WTC11 (cell line): ENCODE measurements around the gene MRPL9. TPM values are rescaled to one million over a fixed set of nuclear protein-coding genes. Genes with fewer than 3 reads are reported as not detected.

Experiments used
- ATAC-seq: fragments of 200-7000 bp; cut with Tn5 transposase; 2 replicates; pipeline ENCODE4 v1.10.0; 2021; ENCODE audit warnings: mild to moderate bottlenecking, moderate library complexity
- CTCF ChIA-PET: fragments of 300-600 bp; sonication (Branson Sonifier 250); formaldehyde crosslinking; loops from one replicate; lab custom pipeline; 2021; ENCODE audit warnings: antibody characterized with exemption; lab: Charles Lee
- POLR2A ChIA-PET: fragments of 350-600 bp; sonication (Branson Sonifier 250); formaldehyde crosslinking; loops from one replicate; lab custom pipeline; 2021; ENCODE audit warnings: antibody characterized with exemption; lab: Charles Lee
- DNase-seq: peaks from one replicate; pipeline ENCODE4 v3.0.0; 2021; ENCODE audit warnings: low spot score
- H3K27ac Mint-ChIP-seq: 2 replicates; pipeline ENCODE4 v1.8.0; 2021; ENCODE audit warnings: mixed read lengths
- H3K27me3 Mint-ChIP-seq: 2 replicates; pipeline ENCODE4 v1.8.0; 2021; ENCODE audit warnings: low read depth, mild to moderate bottlenecking, moderate library complexity, mixed read lengths
- H3K36me3 Mint-ChIP-seq: 2 replicates; pipeline ENCODE4 v1.8.0; 2021; ENCODE audit warnings: mixed read lengths
- H3K4me1 Mint-ChIP-seq: 2 replicates; pipeline ENCODE4 v1.8.0; 2022; ENCODE audit warnings: mixed read lengths
- H3K4me3 Mint-ChIP-seq: 2 replicates; pipeline ENCODE4 v1.8.0; 2021; ENCODE audit warnings: mild to moderate bottlenecking, moderate library complexity, mixed read lengths
- H3K9me3 Mint-ChIP-seq: 2 replicates; pipeline ENCODE4 v1.8.0; 2021; ENCODE audit warnings: mixed read lengths
- AFF4 ChIP-seq: sonication (generic); formaldehyde crosslinking; IDR thresholded peaks from 2 replicates; pipeline ENCODE4 v1.8.1; 2023; ENCODE audit warnings: mild to moderate bottlenecking, missing genetic modification reagents, borderline replicate concordance
- AR ChIP-seq: fragments of 250-450 bp; sonication (Bioruptor Pico); IDR thresholded peaks from 2 replicates; pipeline ENCODE4 v1.9.0; 2021; ENCODE audit warnings: mild to moderate bottlenecking
- ATF3 ChIP-seq: sonication (generic); formaldehyde crosslinking; conservative IDR thresholded peaks from 2 replicates; pipeline ENCODE4 v1.8.1; 2022; ENCODE audit warnings: mild to moderate bottlenecking, missing genetic modification reagents
- E2F5 ChIP-seq: sonication (generic); formaldehyde crosslinking; IDR thresholded peaks from 2 replicates; pipeline ENCODE4 v1.8.1; 2022; ENCODE audit warnings: mild to moderate bottlenecking, moderate library complexity, missing genetic modification reagents
- ESRRA ChIP-seq: sonication (generic); formaldehyde crosslinking; IDR thresholded peaks from 2 replicates; pipeline ENCODE4 v1.8.1; 2022; ENCODE audit warnings: mild to moderate bottlenecking, missing genetic modification reagents, borderline replicate concordance
- ETV6 ChIP-seq: sonication (generic); formaldehyde crosslinking; IDR thresholded peaks from 2 replicates; pipeline ENCODE4 v1.8.1; 2022; ENCODE audit warnings: mild to moderate bottlenecking, missing genetic modification reagents
- FOXK1 ChIP-seq: sonication (generic); formaldehyde crosslinking; IDR thresholded peaks from 2 replicates; pipeline ENCODE4 v1.8.0; 2022; ENCODE audit warnings: mild to moderate bottlenecking, moderate library complexity, missing genetic modification reagents
- FOXP4 ChIP-seq: sonication (generic); formaldehyde crosslinking; IDR thresholded peaks from 2 replicates; pipeline ENCODE4 v1.8.0; 2022; ENCODE audit warnings: mild to moderate bottlenecking, missing genetic modification reagents
- HMGA2 ChIP-seq: fragments of 250-450 bp; sonication (Bioruptor Pico); IDR thresholded peaks from 2 replicates; pipeline ENCODE4 v1.4.0; 2021; ENCODE audit warnings: mild to moderate bottlenecking, moderate library complexity
- HMGXB4 ChIP-seq: sonication (generic); formaldehyde crosslinking; IDR thresholded peaks from 2 replicates; pipeline ENCODE4 v1.8.1; 2023; ENCODE audit warnings: mild to moderate bottlenecking, moderate library complexity, missing genetic modification reagents
- MXD4 ChIP-seq: fragments of 250-450 bp; sonication (Bioruptor Pico); IDR thresholded peaks from 2 replicates; pipeline ENCODE4 v1.8.0; 2021; ENCODE audit warnings: mild to moderate bottlenecking, moderate library complexity, borderline replicate concordance
- NR3C1 ChIP-seq: sonication (generic); formaldehyde crosslinking; conservative IDR thresholded peaks from 2 replicates; pipeline ENCODE4 v1.8.1; 2023; ENCODE audit warnings: low read depth, mild to moderate bottlenecking, missing genetic modification reagents
- OVOL2 ChIP-seq: fragments of 250-450 bp; sonication (Bioruptor Pico); IDR thresholded peaks from 2 replicates; pipeline ENCODE4 v1.9.0; 2021; ENCODE audit warnings: mild to moderate bottlenecking, borderline replicate concordance
- SOX15 ChIP-seq: fragments of 250-450 bp; sonication (Bioruptor Pico); IDR thresholded peaks from 2 replicates; pipeline ENCODE4 v1.9.0; 2021; ENCODE audit warnings: mild to moderate bottlenecking
- TCF7 ChIP-seq: sonication (generic); formaldehyde crosslinking; IDR thresholded peaks from 2 replicates; pipeline ENCODE4 v1.8.0; 2022; ENCODE audit warnings: mild to moderate bottlenecking, low read depth, missing genetic modification reagents, moderate library complexity
- TEAD1 ChIP-seq: sonication (generic); formaldehyde crosslinking; IDR thresholded peaks from 2 replicates; pipeline ENCODE4 v1.8.0; 2022; ENCODE audit warnings: mild to moderate bottlenecking, missing genetic modification reagents
- ZBTB21 ChIP-seq: sonication (generic); formaldehyde crosslinking; IDR thresholded peaks from 2 replicates; pipeline ENCODE4 v1.8.1; 2023; ENCODE audit warnings: mild to moderate bottlenecking, missing genetic modification reagents, borderline replicate concordance
- ZNF138 ChIP-seq: sonication (generic); formaldehyde crosslinking; conservative IDR thresholded peaks from 2 replicates; pipeline ENCODE4 v1.8.1; 2022; ENCODE audit warnings: mild to moderate bottlenecking, moderate library complexity, missing genetic modification reagents
- ZNF232 ChIP-seq: sonication (generic); formaldehyde crosslinking; IDR thresholded peaks from 2 replicates; pipeline ENCODE4 v1.8.0; 2022; ENCODE audit warnings: mild to moderate bottlenecking, missing genetic modification reagents
- ZNF317 ChIP-seq: sonication (generic); formaldehyde crosslinking; IDR thresholded peaks from 2 replicates; pipeline ENCODE4 v1.8.1; 2023; ENCODE audit warnings: low read depth, mild to moderate bottlenecking, moderate library complexity, missing genetic modification reagents, borderline replicate concordance
- total RNA-seq: library from RNA; stranded (reverse); gene quantifications from 3 replicates; pipeline ENCODE4 v1.2.3, GENCODE V29; 2021

Gene MRPL9
- total RNA-seq, 1 experiment from 2014 or later, result 99.3 TPM

GRCh38 chr1:151775894-151776664 is 12.8 kb upstream of the MRPL9 start (continued):
- no peak for TF ChIP-seq TEAD1 (CRISPR knock-in tag)

GRCh38 chr1:151774256-151774922 is 11.1 kb upstream of the MRPL9 start:
- ChIA-PET CTCF (no interaction called here), POLR2A (interaction anchor here (1.2 kb wide), 1 partner anchor 11 kb away, joined by 5 read pairs; the partner anchor contains the start of gene MRPL9)
- no peak for TF ChIP-seq FOXP4 (CRISPR knock-in tag)
- TF ChIP-seq SOX15, result no peak
- ATAC-seq, result no peak
- H3K27me3 Mint-ChIP-seq, result peaks cover 2% of the 10 kb centered on the region; the same call in 1 of the 2 replicates
- no peak for DNase-seq
- H3K27ac Mint-ChIP-seq, result no peak overlapping the region
- H3K4me3 Mint-ChIP-seq, result no peak overlapping the region
- peaks cover 42% of the 10 kb centered on the region for H3K36me3 Mint-ChIP-seq
- H3K4me1 Mint-ChIP-seq, result no peaks in the 10 kb centered on the region
- peaks cover 9% of the 10 kb centered on the region for H3K9me3 Mint-ChIP-seq

GRCh38 chr1:151773702-151774101 is 10.4 kb upstream of the MRPL9 start:
- H3K27ac Mint-ChIP-seq, result no peak overlapping the region
- ChIA-PET CTCF (no interaction called here), POLR2A (no interaction called here)
- no peak overlapping the region for H3K4me3 Mint-ChIP-seq
- ATAC-seq (no peak), DNase-seq (no peak)
- TF ChIP-seq MXD4 (CRISPR knock-in tag) (no peak), ZNF232 (CRISPR knock-in tag) (no peak), ESRRA (CRISPR knock-in tag) (no peak), NR3C1 (CRISPR knock-in tag) (no peak), FOXK1 (no peak), HMGXB4 (CRISPR knock-in tag) (no peak), E2F5 (CRISPR knock-in tag) (no peak), OVOL2 (CRISPR knock-in tag) (no peak), ATF3 (no peak), ETV6 (CRISPR knock-in tag) (no peak), ZNF138 (CRISPR knock-in tag) (no peak), TEAD1 (CRISPR knock-in tag) (no peak), ZNF317 (CRISPR knock-in tag) (no peak), ZBTB21 (CRISPR knock-in tag) (no peak), TCF7 (CRISPR knock-in tag) (no peak), HMGA2 (no peak), AR (CRISPR knock-in tag) (no peak), AFF4 (CRISPR knock-in tag) (no peak)
- no peaks in the 10 kb centered on the region for H3K4me1 Mint-ChIP-seq
- H3K9me3 Mint-ChIP-seq, result peaks cover 9% of the 10 kb centered on the region
- peaks cover 35% of the 10 kb centered on the region for H3K36me3 Mint-ChIP-seq
- H3K27me3 Mint-ChIP-seq, result peaks cover 2% of the 10 kb centered on the region; the same call in 1 of the 2 replicates
